Prostate gland (tissue), 2 donors: Measurements from ENCODE around the gene EIF3J.

Source experiments
- POLR2A ChIP-seq: fragments of 450-650 bp; IDR thresholded peaks from one replicate; pipeline ENCODE4 v1.6.1; 2016; ENCODE audit warnings: antibody characterized with exemption, mild to moderate bottlenecking
- POLR2AphosphoS5 ChIP-seq: sonication (generic); formaldehyde crosslinking; IDR thresholded peaks from one replicate; pipeline ENCODE4 v1.6.1; 2017; ENCODE audit warnings: antibody characterized with exemption
- TF ChIP-seq, protein P1 (sequence below), 4 experiments: fragments of 200-600 bp in 2 of 4; fragments of 450-650 bp in 2 of 4; sonication (generic) in 2 of 4; IDR thresholded peaks; 1 replicate in 3 of 4; 2 replicates in 1 of 4; pipeline ENCODE4 v1.5.1; 2016 to 2019; ENCODE audit warnings: antibody characterized with exemption in 4 of 4, mild to moderate bottlenecking in 2 of 4, moderate library complexity in 2 of 4

DNA sequence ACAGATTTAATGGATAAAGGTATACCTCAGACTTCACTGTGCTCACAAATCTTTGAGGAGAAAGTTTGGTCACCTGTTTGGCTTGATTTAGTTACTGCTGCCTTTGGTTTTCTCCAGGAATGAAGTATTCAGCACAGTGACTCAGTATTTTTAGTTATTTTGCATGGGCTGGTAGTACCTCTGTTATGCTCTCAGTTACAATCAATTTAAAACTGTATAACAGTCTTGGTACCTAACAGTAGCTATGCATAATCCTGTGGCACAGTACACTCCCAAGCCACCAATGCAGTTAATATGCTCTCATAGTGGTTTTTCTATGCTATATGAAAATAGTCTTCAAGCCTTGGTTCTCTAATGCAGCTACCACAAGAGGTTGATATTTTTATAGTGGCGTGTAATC, 11.9 kb upstream of the EIF3J start:
- TF ChIP-seq, protein P1, sequence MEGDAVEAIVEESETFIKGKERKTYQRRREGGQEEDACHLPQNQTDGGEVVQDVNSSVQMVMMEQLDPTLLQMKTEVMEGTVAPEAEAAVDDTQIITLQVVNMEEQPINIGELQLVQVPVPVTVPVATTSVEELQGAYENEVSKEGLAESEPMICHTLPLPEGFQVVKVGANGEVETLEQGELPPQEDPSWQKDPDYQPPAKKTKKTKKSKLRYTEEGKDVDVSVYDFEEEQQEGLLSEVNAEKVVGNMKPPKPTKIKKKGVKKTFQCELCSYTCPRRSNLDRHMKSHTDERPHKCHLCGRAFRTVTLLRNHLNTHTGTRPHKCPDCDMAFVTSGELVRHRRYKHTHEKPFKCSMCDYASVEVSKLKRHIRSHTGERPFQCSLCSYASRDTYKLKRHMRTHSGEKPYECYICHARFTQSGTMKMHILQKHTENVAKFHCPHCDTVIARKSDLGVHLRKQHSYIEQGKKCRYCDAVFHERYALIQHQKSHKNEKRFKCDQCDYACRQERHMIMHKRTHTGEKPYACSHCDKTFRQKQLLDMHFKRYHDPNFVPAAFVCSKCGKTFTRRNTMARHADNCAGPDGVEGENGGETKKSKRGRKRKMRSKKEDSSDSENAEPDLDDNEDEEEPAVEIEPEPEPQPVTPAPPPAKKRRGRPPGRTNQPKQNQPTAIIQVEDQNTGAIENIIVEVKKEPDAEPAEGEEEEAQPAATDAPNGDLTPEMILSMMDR (IDR thresholded peaks at IDR 0.05): no peak
- TF ChIP-seq POLR2AphosphoS5 (no peak), POLR2A (no peak)
